Gastrocnemius medialis (tissue), 4 donors: ENCODE results near the gene WIZ. TPM values are rescaled to one million over a fixed set of nuclear protein-coding genes. Genes with fewer than 3 reads are reported as not detected.
"Not testable (repeated sequence)": the region's sequence is repeated elsewhere in the genome, so short reads cannot be mapped to it uniquely, and the experiment has no call there.

Source experiments
- ATAC-seq, 2 donors: fragments of 150-250 bp; one replicate each; pipeline ENCODE4 v1.9.1; 2016
- DNase-seq, 2 donors: peaks; one replicate each; pipeline ENCODE4 v3.0.0-alpha.2; 2019
- H3K27ac ChIP-seq, 4 donors: fragments of 200-600 bp; sonication (generic); 1 replicate in 1 of 4; 2 replicates in 3 of 4; pipeline ENCODE4 v1.5.1; 2016 to 2018; ENCODE audit warnings: mild to moderate bottlenecking in 2 of 4, moderate library complexity in 1 of 4
- H3K27me3 ChIP-seq, 3 donors: fragments of 200-600 bp; sonication (generic) in 2 of 3; 1 replicate in 1 of 3; 2 replicates in 2 of 3; pipeline versions ENCODE4 v1.5.1 to v1.6.0; 2016 to 2019; ENCODE audit warnings: mild to moderate bottlenecking in 1 of 3, moderate library complexity in 1 of 3
- H3K36me3 ChIP-seq, 2 donors: fragments of 200-600 bp; sonication (generic) in 1 of 2; one replicate each; pipeline ENCODE4 v1.5.1; 2017 to 2018
- H3K4me1 ChIP-seq, 2 donors: fragments of 200-600 bp; sonication (generic) in 1 of 2; one replicate each; pipeline ENCODE4 v1.5.1; 2016 to 2017; ENCODE audit warnings: mild to moderate bottlenecking in 2 of 2
- H3K4me3 ChIP-seq, 4 donors: fragments of 200-600 bp; sonication (generic) in 3 of 4; 1 replicate in 1 of 4; 2 replicates in 3 of 4; pipeline ENCODE4 v1.5.1; 2016 to 2019; ENCODE audit warnings: mild to moderate bottlenecking in 2 of 4
- H3K9me3 ChIP-seq, 3 donors: fragments of 200-600 bp; sonication (generic) in 2 of 3; 1 replicate in 1 of 3; 2 replicates in 2 of 3; pipeline ENCODE4 v1.5.1; 2016 to 2019
- POLR2A ChIP-seq, 2 donors: fragments of 450-650 bp; IDR thresholded peaks; one replicate each; pipeline ENCODE4 v1.6.1; 2017; ENCODE audit warnings: antibody characterized with exemption in 2 of 2, mild to moderate bottlenecking in 2 of 2, moderate library complexity in 2 of 2
- in situ Hi-C, 4 donors: fragments of 200-750 bp; cut with MboI; loops; one replicate each; pipeline versions ENCODE4 v1.15.0 to v1.8.0; 2017; ENCODE audit warnings: low sequenced_read_pairs in 4 of 4
- intact Hi-C: fragments of 100-400 bp; cut with DNase I; formaldehyde crosslinking; loops from one replicate; pipeline ENCODE4 v1.15.1; 2023; ENCODE audit warnings: low total_unique reads
- total RNA-seq, 4 donors: library from RNA; depleted of rRNA; stranded (reverse); fragments of >200 nt; gene quantifications; one replicate each; pipeline versions ENCODE4 v1.1.0 to v1.2.3, GENCODE V29; 2016
- TF ChIP-seq, protein P1 (sequence below), 5 experiments: fragments of 450-650 bp in 3 of 5; fragments of 200-600 bp in 2 of 5; sonication (generic) in 2 of 5; IDR thresholded peaks in 4 of 5; conservative IDR thresholded peaks in 1 of 5; 1 replicate in 4 of 5; 2 replicates in 1 of 5; pipeline ENCODE4 v1.5.1; 2016 to 2019; ENCODE audit warnings: antibody characterized with exemption in 5 of 5, mild to moderate bottlenecking in 3 of 5, moderate library complexity in 3 of 5

Gene WIZ
- total RNA-seq, 4 donors from 2014 or later, result 28.0 to 40.6 (median 32.5) TPM

DNA sequence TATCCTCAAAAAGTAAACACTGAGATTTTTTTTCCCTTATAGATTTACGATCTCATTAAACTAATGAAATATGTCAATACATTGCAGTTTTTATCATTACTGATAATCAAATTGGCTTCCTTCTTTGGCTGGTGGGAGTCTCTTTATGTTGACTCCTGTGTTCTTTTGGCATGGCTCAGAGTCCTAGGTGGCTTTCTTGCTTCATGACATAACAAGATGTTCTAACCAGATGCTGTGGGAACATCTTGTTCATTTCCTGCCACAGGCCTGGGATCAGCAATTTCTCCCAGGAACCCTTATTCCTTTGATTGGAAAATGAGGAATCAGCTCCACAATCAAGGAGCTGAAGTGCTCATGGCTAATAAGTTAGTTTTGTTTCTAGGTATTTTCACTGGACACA, 45.4 kb upstream of the WIZ start:
- intact Hi-C loops, result no loop called here
- ATAC-seq, result peak; percentile 70 to 92

DNA sequence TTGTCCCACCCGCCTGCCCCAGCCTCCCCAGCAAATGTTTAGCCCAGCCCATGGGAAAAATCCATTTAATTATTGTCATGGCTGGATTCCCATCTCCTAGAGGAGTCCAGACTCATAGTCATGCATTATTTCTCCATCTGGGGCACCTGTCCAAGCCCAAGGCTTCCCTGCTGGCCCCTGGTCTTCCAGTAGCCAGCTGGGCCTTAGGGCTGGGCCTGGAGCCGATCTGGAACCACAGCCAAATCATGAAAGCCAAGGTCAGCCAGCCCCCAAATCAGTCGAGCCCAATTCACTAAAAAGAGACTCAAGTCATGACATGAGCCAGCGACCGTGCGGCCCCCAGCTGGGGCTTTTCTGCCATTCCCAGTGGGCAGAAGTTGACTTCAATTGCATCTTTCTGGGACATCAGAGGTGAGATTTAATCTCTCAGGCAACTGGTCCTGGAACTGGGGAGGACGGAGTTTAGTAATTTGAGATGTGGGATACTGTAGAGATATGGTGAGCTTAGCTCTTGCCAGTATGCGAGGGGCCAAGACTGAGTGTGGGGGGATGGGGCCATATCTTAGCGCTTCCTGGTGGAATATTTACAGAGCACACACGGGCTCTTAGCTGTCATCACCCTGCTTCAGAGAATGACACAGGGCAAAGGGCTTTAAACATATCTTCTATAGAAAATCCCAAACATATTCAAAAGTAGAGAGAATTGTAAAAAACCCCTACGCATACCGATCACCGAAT, 38.9 kb upstream of the WIZ start:
- in situ Hi-C loops (no loop called here), intact Hi-C loops (no loop called here)
- DNase-seq (peak; percentile 47 to 58), ATAC-seq (peak; percentile 56 to 77)
- H3K27ac ChIP-seq, result peak overlapping the region in 1 of 4 donors; percentile 42
- no peaks in the 10 kb centered on the region for H3K9me3 ChIP-seq
- H3K27me3 ChIP-seq, result no peaks in the 10 kb centered on the region
- no peak overlapping the region for H3K4me3 ChIP-seq
- no peaks in the 10 kb centered on the region for H3K36me3 ChIP-seq
- H3K4me1 ChIP-seq, result no peaks in the 10 kb centered on the region
- TF ChIP-seq POLR2A (IDR thresholded peaks at IDR 0.05), result no peak

More for the DNA sequence above, 45.4 kb upstream of the WIZ start:
- Histone ChIP-seq H3K36me3 (no peaks in the 10 kb centered on the region), H3K9me3 (no peaks in the 10 kb centered on the region), H3K27ac (peak overlapping the region; percentile 62 to 76 (median 66)), H3K4me3 (no peak overlapping the region), H3K4me1 (peaks cover 3 to 6% of the 10 kb centered on the region in 2 donors), H3K27me3 (no peaks in the 10 kb centered on the region)
- TF ChIP-seq, protein P1, sequence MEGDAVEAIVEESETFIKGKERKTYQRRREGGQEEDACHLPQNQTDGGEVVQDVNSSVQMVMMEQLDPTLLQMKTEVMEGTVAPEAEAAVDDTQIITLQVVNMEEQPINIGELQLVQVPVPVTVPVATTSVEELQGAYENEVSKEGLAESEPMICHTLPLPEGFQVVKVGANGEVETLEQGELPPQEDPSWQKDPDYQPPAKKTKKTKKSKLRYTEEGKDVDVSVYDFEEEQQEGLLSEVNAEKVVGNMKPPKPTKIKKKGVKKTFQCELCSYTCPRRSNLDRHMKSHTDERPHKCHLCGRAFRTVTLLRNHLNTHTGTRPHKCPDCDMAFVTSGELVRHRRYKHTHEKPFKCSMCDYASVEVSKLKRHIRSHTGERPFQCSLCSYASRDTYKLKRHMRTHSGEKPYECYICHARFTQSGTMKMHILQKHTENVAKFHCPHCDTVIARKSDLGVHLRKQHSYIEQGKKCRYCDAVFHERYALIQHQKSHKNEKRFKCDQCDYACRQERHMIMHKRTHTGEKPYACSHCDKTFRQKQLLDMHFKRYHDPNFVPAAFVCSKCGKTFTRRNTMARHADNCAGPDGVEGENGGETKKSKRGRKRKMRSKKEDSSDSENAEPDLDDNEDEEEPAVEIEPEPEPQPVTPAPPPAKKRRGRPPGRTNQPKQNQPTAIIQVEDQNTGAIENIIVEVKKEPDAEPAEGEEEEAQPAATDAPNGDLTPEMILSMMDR (IDR thresholded peaks at IDR 0.05 in 4 of 5, conservative IDR thresholded peaks at IDR 0.05 in 1 of 5), result no peak
- no peak for TF ChIP-seq POLR2A (IDR thresholded peaks at IDR 0.05)
- DNase-seq, result peak; percentile 24 to 44
- in situ Hi-C loops, result no loop called here

DNA sequence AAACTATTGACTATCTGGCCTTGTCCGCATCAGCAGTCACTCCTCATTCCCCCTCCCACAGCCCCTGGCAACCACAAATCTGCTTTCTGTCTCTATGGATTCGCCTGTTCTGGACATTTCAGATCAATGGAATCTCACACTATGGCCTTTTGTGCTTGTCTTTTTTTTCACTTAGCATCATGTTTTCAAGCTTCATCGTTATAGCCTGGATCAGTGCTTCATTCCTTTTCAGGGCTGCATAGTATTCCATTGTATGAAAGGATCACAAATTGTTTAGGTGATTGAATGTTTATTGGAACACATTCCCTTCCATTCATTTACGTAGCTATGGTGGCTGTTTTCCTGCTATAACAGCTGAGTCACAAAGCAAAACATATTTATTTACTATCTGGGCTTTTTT, 37.3 kb upstream of the WIZ start:
- intact Hi-C loops (no loop called here), in situ Hi-C loops (no loop called here)
- Histone ChIP-seq H3K27ac (no peak overlapping the region), H3K27me3 (no peaks in the 10 kb centered on the region), H3K4me3 (no peak overlapping the region), H3K36me3 (no peaks in the 10 kb centered on the region), H3K9me3 (no peaks in the 10 kb centered on the region), H3K4me1 (no peaks in the 10 kb centered on the region)
- TF ChIP-seq POLR2A (IDR thresholded peaks at IDR 0.05), result no peak
- TF ChIP-seq, protein P1 (IDR thresholded peaks at IDR 0.05 in 4 of 5, conservative IDR thresholded peaks at IDR 0.05 in 1 of 5), result no peak
- DNase-seq (no peak), ATAC-seq (no peak)

DNA sequence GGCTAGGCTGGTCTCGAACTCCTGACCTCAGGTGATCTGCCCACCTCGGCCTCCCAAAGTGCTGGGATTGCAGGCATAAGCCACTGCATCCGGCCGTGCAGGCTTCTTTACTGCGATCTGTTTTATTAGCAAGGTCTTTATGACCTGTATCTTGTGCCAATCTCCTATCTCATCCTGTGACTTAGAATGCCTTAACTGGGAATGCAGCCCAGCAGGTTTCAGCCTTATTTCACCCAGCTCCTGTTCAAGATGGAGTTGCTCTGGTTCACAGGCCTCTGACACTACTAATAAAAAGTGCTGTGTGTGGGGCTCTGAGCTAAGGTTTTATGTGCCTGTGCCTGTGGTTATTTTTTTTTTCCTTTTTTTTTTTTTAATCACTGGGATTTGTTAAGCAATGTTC, 36.0 kb upstream of the WIZ start:
- H3K27me3 ChIP-seq, H3K27ac ChIP-seq, DNase-seq, H3K36me3 ChIP-seq, H3K4me1 ChIP-seq, in situ Hi-C loops, H3K4me3 ChIP-seq, H3K9me3 ChIP-seq, ATAC-seq, intact Hi-C loops: not testable (repeated sequence)

DNA sequence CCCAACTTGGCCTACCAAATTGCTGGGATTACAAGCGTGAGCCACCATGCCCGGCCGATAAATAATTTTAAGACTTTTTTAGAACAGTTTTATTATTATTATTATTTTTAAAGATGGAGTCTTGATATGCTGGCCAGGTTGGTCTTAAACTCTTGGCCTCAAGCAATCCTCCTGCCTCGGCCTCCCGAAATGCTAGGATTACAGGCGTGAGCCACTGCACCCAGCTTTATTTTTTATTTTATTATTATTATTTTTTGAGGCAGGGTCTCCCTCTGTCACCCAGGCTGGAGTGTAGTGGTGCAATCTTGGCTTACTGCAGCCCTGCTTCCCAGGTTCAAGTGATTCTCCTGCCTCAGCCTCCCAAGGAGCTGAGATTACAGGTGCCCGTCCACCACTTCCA, 31.2 kb upstream of the WIZ start:
- H3K27me3 ChIP-seq, H3K36me3 ChIP-seq, in situ Hi-C loops, ATAC-seq, DNase-seq, intact Hi-C loops, H3K4me1 ChIP-seq, H3K4me3 ChIP-seq, H3K27ac ChIP-seq, H3K9me3 ChIP-seq: not testable (repeated sequence)

DNA sequence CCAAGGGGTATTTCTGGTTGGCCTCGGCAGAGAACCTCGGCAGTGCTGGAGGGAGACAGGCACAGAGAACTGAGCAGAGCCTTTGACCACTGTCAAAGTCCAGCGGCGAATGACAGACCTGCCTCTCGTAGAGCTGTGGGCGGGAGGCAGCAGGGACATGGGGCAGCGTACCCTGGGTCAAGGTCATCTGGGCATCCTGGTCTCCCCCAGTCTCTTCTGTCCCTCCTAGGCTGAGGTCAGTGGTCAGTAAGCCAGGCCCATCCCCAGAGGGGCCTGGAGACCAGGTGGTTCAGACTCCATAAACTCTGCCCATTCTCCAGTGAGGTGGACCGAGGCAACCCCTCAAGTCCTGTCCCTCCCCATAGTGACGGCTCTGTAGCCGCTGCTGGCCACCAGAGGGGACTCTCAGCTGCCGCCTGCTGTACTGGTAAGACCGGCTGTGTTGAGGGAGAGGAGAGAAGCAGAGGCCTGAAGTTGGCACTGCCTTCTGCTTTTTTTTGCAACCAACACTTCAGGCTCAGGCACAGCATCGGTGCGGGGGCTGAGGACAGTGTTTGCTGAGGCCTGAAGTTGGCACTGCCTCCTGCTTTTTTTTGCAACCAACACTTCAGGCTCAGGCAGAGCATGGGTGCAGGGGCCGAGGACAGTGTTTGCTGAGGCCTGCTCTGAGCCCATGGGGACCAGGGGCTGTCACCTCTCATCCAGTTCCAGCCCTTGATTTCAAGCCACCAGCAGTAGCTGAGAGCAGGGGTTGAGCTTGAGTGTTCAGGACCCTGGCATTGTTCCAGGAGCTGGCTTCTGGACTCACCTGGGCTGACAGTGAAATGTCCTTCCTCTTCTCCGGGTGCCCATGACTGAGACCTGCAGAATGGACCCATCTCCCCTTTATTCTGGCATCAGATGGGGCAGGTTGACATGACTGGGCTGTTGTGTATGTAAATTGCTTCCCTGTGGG, 29.9 kb upstream of the WIZ start, which contains the start of gene PGLYRP2:
PGLYRP2 (minus strand) TSS at position 111 of the 955 bp plus-strand sequence. CDS start 130 bp downstream, outside the sequence.
- H3K4me3 ChIP-seq, result no peak within 1 kb of the TSS
- in situ Hi-C loops, result loop anchor here in 1 of 4 donors (10.0 kb wide), 1 partner anchor 75 kb away; no protein-coding TSS in a partner anchor
- ATAC-seq (no peak), DNase-seq (no peak)
- H3K27me3 ChIP-seq, result no peaks in the 10 kb centered on the region
- H3K36me3 ChIP-seq, result no peaks in the 10 kb centered on the region
- TF ChIP-seq, protein P1 (IDR thresholded peaks at IDR 0.05 in 4 of 5, conservative IDR thresholded peaks at IDR 0.05 in 1 of 5), result peak in 2 of 5 experiments; percentile 28 to 30
- no peak for TF ChIP-seq POLR2A (IDR thresholded peaks at IDR 0.05)
- H3K9me3 ChIP-seq, result no peaks in the 10 kb centered on the region
- H3K27ac ChIP-seq, result no peak within 1 kb of the TSS
- no peaks in the 10 kb centered on the region for H3K4me1 ChIP-seq
- intact Hi-C loops, result no loop called here
